Measurements from ENCODE around the gene FOXP2. TPM values are rescaled to one million over a fixed set of nuclear protein-coding genes. Genes with fewer than 3 reads are reported as not detected.

FOXP2 gene
- total and polyA plus RNA-seq, 4 donors = 15.6 to 27.5 (median 17.8) TPM

Small RNA genes lying within 50 kb of the gene (small RNA-seq; reads per million reads assigned to genes)
- gene MIR3666 (ENCODE audit: low replicate concordance) (not detected), gene RNA5SP238 (ENCODE audit: low replicate concordance) (not detected)

Measured in spinal cord (tissue), 4 donors.